Osteoblast (primary cell): ENCODE measurements around the gene REV3L. TPM values are rescaled to one million over a fixed set of nuclear protein-coding genes. Genes with fewer than 3 reads are reported as not detected.
A peak's percentile ranks its signal among the peaks of the same experiment; 100 is the strongest.

Experiments
- DNase-seq: peaks from one replicate; pipeline ENCODE4 v3.0.0; 2011; ENCODE audit warnings: low spot score, mixed read lengths; ENCODE audit not compliant: insufficient read length; ENCODE audit errors: missing footprints
- H2AFZ ChIP-seq: 2 replicates; pipeline ENCODE4 v1.6.0; 2011; ENCODE audit warnings: mild to moderate bottlenecking, low read length
- H3K27ac ChIP-seq: 2 replicates; pipeline ENCODE4 v1.5.1; 2011; ENCODE audit warnings: mild to moderate bottlenecking, low read depth, low read length, moderate library complexity
- H3K27me3 ChIP-seq: 2 replicates; pipeline ENCODE4 v1.6.0; 2012; ENCODE audit warnings: mild to moderate bottlenecking, control low read depth, inconsistent platforms, low read length, moderate library complexity; ENCODE audit not compliant: insufficient read depth
- H3K36me3 ChIP-seq: 2 replicates; pipeline ENCODE4 v1.5.1; 2011; ENCODE audit warnings: mild to moderate bottlenecking, low read length, control low read depth, moderate library complexity; ENCODE audit not compliant: insufficient read depth
- H3K4me1 ChIP-seq: 2 replicates; pipeline ENCODE4 v1.5.1; 2011; ENCODE audit warnings: mild to moderate bottlenecking, low read length, control low read depth, moderate library complexity; ENCODE audit not compliant: insufficient read depth
- H3K4me2 ChIP-seq: 2 replicates; pipeline ENCODE4 v1.6.0; 2011; ENCODE audit warnings: mild to moderate bottlenecking, low read length; ENCODE audit not compliant: insufficient read depth
- H3K4me3 ChIP-seq: fragments of 200-600 bp; sonication (generic); 3 replicates; pipeline ENCODE4 v1.5.1; 2012; ENCODE audit warnings: mild to moderate bottlenecking, low read length, inconsistent platforms; ENCODE audit not compliant: insufficient read depth
- H3K79me2 ChIP-seq: 2 replicates; pipeline ENCODE4 v1.6.0; 2012; ENCODE audit warnings: mild to moderate bottlenecking, low read length, control low read depth, inconsistent platforms; ENCODE audit not compliant: insufficient read depth
- H3K9me3 ChIP-seq: 2 replicates; pipeline ENCODE4 v1.5.1; 2011; ENCODE audit warnings: low read depth, low read length, control low read depth
- H4K20me1 ChIP-seq: 2 replicates; pipeline ENCODE4 v1.6.0; 2012; ENCODE audit warnings: mild to moderate bottlenecking, low read length, control low read depth; ENCODE audit not compliant: insufficient read depth
- total RNA-seq: library from RNA; depleted of rRNA; stranded (reverse); fragments of >200 nt; gene quantifications from 2 replicates; pipeline ENCODE4 v1.2.3, GENCODE V29; 2012
- TF ChIP-seq, protein P1 (sequence below): IDR thresholded peaks from 2 replicates; pipeline ENCODE4 v1.5.1; 2011; ENCODE audit warnings: mild to moderate bottlenecking, low read depth, low read length, moderate library complexity; ENCODE audit errors: extremely low read depth

REV3L gene
- total RNA-seq, 1 donor: 42.0 TPM

DNA sequence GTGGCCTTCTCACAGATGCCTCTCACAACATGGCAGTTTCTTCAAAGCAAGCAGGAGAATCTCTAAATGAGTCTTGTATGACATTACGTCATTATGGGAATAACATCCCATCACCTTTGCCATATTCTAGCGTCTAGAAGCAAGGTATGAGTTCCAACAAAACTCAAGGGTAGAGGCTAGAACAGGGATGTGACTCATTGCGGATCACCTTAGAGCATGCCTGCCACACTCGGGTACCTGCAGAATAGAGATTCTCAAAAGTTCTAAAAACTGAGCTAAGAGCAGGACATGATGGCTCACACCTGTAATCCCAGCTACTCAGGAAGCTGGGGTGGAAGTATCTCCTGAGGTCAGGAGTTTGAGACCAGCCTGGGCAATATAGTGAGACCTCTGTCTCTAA, 212.9 kb downstream of the REV3L start:
- H3K27me3 ChIP-seq: no peaks in the 10 kb centered on the region
- no peak overlapping the region for H2AFZ ChIP-seq
- TF ChIP-seq, protein P1, sequence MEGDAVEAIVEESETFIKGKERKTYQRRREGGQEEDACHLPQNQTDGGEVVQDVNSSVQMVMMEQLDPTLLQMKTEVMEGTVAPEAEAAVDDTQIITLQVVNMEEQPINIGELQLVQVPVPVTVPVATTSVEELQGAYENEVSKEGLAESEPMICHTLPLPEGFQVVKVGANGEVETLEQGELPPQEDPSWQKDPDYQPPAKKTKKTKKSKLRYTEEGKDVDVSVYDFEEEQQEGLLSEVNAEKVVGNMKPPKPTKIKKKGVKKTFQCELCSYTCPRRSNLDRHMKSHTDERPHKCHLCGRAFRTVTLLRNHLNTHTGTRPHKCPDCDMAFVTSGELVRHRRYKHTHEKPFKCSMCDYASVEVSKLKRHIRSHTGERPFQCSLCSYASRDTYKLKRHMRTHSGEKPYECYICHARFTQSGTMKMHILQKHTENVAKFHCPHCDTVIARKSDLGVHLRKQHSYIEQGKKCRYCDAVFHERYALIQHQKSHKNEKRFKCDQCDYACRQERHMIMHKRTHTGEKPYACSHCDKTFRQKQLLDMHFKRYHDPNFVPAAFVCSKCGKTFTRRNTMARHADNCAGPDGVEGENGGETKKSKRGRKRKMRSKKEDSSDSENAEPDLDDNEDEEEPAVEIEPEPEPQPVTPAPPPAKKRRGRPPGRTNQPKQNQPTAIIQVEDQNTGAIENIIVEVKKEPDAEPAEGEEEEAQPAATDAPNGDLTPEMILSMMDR: no peak
- DNase-seq: no peak
- H3K4me3 ChIP-seq: no peak overlapping the region
- H3K27ac ChIP-seq: no peak overlapping the region
- no peaks in the 10 kb centered on the region for H4K20me1 ChIP-seq
- H3K4me2 ChIP-seq: no peak overlapping the region
- H3K4me1 ChIP-seq: no peaks in the 10 kb centered on the region
- H3K9me3 ChIP-seq: no peaks in the 10 kb centered on the region
- H3K79me2 ChIP-seq: peaks cover 30% of the 10 kb centered on the region
- peaks cover 53% of the 10 kb centered on the region for H3K36me3 ChIP-seq

DNA sequence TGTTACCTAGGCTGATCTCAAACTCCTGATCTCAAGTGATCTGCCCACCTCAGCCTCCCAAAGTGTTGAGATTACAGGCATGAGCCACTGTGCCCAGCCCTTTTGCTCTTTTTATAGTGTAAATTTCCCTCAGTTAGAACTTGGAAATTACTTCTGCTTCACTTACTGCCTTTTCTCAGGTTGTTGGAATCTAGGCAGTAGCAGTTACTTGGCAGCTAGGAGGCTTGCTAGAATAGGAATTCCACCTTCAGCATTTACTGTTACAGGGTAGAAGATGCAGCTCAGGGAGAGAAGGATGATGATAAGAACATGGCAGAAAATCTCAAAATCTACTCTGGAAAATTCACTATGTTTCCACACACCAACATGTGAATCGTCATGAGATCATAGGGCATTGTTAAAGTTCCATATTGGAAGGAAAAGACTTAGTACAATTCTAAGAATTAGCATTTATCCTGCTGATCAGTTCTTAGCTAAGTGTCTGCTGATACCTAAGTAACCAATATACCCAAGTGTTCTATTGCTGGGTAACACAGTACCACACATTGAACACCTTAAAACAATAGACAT, 213.5 kb downstream of the REV3L start:
- Histone ChIP-seq H4K20me1 (no peaks in the 10 kb centered on the region), H3K4me2 (no peak overlapping the region), H3K36me3 (peaks cover 51% of the 10 kb centered on the region), H3K27me3 (no peaks in the 10 kb centered on the region), H3K4me1 (no peaks in the 10 kb centered on the region), H3K79me2 (peaks cover 32% of the 10 kb centered on the region), H3K4me3 (no peak overlapping the region), H3K27ac (no peak overlapping the region), H3K9me3 (no peaks in the 10 kb centered on the region), H2AFZ (no peak overlapping the region)
- TF ChIP-seq, protein P1: no peak
- no peak for DNase-seq

DNA sequence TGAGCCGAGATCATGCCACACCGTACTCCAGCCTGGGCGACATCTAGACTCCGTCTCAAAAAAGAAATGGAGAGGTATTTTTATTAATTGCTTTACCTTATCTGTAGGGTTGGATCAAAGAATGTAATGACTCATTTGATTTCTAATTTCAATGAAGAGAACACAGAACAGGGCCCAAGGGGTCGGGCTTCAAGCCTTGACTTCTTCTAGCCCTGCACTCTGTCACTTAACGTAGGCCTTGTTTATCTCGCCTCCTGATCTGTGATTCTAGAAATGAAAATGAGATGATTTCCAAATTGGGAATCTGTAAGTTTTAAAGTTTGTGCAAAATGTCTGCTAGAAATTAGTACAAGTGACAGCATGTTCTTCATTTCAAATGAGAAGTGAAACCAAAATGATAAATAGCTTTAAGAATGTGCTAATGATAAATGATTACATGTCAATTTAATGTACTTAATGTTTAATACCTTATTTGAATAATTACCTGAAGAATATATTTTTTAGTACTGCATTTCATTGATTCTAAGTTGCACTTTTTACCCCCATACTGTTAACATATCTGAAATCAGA, 215.2 kb downstream of the REV3L start:
- H3K4me1 ChIP-seq: peaks cover 9% of the 10 kb centered on the region
- H2AFZ ChIP-seq: no peak overlapping the region
- DNase-seq: no peak
- no peak overlapping the region for H3K27ac ChIP-seq
- no peak overlapping the region for H3K4me2 ChIP-seq
- no peaks in the 10 kb centered on the region for H3K27me3 ChIP-seq
- TF ChIP-seq, protein P1: no peak
- H4K20me1 ChIP-seq: peaks cover 4% of the 10 kb centered on the region
- H3K4me3 ChIP-seq: no peak overlapping the region
- no peaks in the 10 kb centered on the region for H3K9me3 ChIP-seq
- peaks cover 30% of the 10 kb centered on the region for H3K79me2 ChIP-seq
- H3K36me3 ChIP-seq: peaks cover 36% of the 10 kb centered on the region

DNA sequence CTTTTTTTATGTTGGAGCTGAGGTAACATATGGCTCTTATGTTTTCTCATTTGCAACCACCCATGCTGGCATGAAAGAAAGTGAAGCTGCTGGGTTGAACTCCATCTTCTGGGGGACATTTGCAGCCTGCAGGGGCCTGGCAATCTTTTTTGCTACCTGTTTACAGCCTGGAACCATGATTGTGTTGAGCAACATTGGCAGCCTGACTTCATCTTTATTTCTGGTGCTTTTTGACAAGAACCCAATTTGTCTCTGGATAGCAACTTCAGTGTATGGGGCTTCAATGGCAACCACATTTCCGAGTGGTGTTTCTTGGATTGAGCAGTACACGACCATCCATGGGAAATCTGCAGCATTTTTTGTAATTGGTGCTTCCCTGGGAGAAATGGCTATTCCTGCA, 216.7 kb downstream of the REV3L start:
- no peaks in the 10 kb centered on the region for H3K9me3 ChIP-seq
- TF ChIP-seq, protein P1: no peak
- no peak overlapping the region for H3K27ac ChIP-seq
- peaks cover 36% of the 10 kb centered on the region for H3K36me3 ChIP-seq
- H3K79me2 ChIP-seq: peaks cover 40% of the 10 kb centered on the region
- H4K20me1 ChIP-seq: peaks cover 9% of the 10 kb centered on the region
- DNase-seq: peak; percentile 32
- H3K4me3 ChIP-seq: no peak overlapping the region
- H3K27me3 ChIP-seq: no peaks in the 10 kb centered on the region
- H2AFZ ChIP-seq: no peak overlapping the region
- peaks cover 9% of the 10 kb centered on the region for H3K4me1 ChIP-seq
- no peak overlapping the region for H3K4me2 ChIP-seq
